Colonic mucosa (tissue), 4 donors: ENCODE data around the gene COX5A. TPM values are rescaled to one million over a fixed set of nuclear protein-coding genes. Genes with fewer than 3 reads are reported as not detected.

Source experiments
- DNase-seq: peaks from one replicate; pipeline ENCODE4 v3.0.0-alpha.2; 2020
- H3K27ac ChIP-seq: fragments of 200-600 bp; one replicate; pipeline ENCODE4 v1.8.0; 2021
- H3K27me3 ChIP-seq: fragments of 200-600 bp; one replicate; pipeline ENCODE4 v1.8.0; 2021
- H3K36me3 ChIP-seq: fragments of 200-600 bp; one replicate; pipeline ENCODE4 v1.8.0; 2021
- H3K4me1 ChIP-seq: fragments of 200-600 bp; one replicate; pipeline ENCODE4 v1.8.0; 2021; ENCODE audit warnings: mild to moderate bottlenecking
- H3K4me3 ChIP-seq: fragments of 200-600 bp; one replicate; pipeline ENCODE4 v1.8.0; 2021
- H3K9ac ChIP-seq, 2 donors: one replicate each; pipeline ENCODE4 v1.7.0; 2013; ENCODE audit warnings: control low read depth in 2 of 2, low read depth in 2 of 2, low read length in 2 of 2
- H3K9me3 ChIP-seq: fragments of 200-600 bp; one replicate; pipeline ENCODE4 v1.8.0; 2021
- CTCF ChIP-seq: fragments of 200-600 bp; IDR thresholded peaks from one replicate; pipeline ENCODE4 v1.8.0; 2022; ENCODE audit warnings: antibody characterized with exemption, mild to moderate bottlenecking
- intact Hi-C: fragments of 100-400 bp; cut with DNase I; formaldehyde crosslinking; loops from one replicate; pipeline ENCODE4 v1.14.1; 2022
- total RNA-seq, 2 donors: library from RNA; stranded (reverse); fragmentation: NEBNext Ultra II Directional in 1 of 2; extraction: Animal tissue kit (Norgen Biotek cat#: 25700) in 1 of 2; gene quantifications; one replicate each; pipeline ENCODE4 v1.2.1, GENCODE V29; 2021
- donor health status: healthy.
- donor health status: DM: no; HTN: no; CAD: no.
- donor health status: DM: no; HTN: no; CAD: no.

COX5A gene
- total RNA-seq = 100 to 1,000 TPM; 563 to 623 TPM

- H3K27ac ChIP-seq = peak within 1 kb of the TSS; percentile 94
- intact Hi-C loops = loop anchor here (5.0 kb wide), 1 partner anchor 35 kb away; no protein-coding TSS in a partner anchor
- peak; percentile 93 for DNase-seq
- peaks cover 12% of the 10 kb centered on the region for H3K4me1 ChIP-seq
- no peaks in the 10 kb centered on the region for H3K36me3 ChIP-seq
- no peak for TF ChIP-seq CTCF
- no peaks in the 10 kb centered on the region for H3K9me3 ChIP-seq
- H3K4me3 ChIP-seq = peak within 1 kb of the TSS; percentile 72
- H3K9ac ChIP-seq = peak within 1 kb of the TSS; percentile 96 to 97
- no peaks in the 10 kb centered on the region for H3K27me3 ChIP-seq
These were observed at the start of gene COX5A for GRCh38 chr15:74937590-74938371. TSS of gene COX5A (minus strand) at chr15:74938073. CDS start at chr15:74938014, 59 bp downstream.

- Histone ChIP-seq H3K27me3 (no peaks in the 10 kb centered on the region), H3K36me3 (no peaks in the 10 kb centered on the region), H3K4me3 (no peak overlapping the region), H3K27ac (no peak overlapping the region), H3K4me1 (no peaks in the 10 kb centered on the region), H3K9ac (no peak overlapping the region), H3K9me3 (no peaks in the 10 kb centered on the region)
- TF ChIP-seq CTCF = no peak
- intact Hi-C loops = no loop called here
- no peak for DNase-seq
These were observed 45.9 kb upstream of the COX5A start for GRCh38 chr15:74983725-74984231.

GRCh38 chr15:74982183-74982582 lies 44.3 kb upstream of the COX5A start:
- DNase-seq = no peak
- no peak for TF ChIP-seq CTCF
- Histone ChIP-seq H3K27me3 (no peaks in the 10 kb centered on the region), H3K36me3 (no peaks in the 10 kb centered on the region), H3K9ac (no peak overlapping the region), H3K4me3 (no peak overlapping the region), H3K9me3 (no peaks in the 10 kb centered on the region), H3K4me1 (no peaks in the 10 kb centered on the region), H3K27ac (no peak overlapping the region)
- intact Hi-C loops = no loop called here

GRCh38 chr15:74978503-74978902 lies 40.6 kb upstream of the COX5A start:
- no peak for TF ChIP-seq CTCF
- Histone ChIP-seq H3K4me1 (no peaks in the 10 kb centered on the region), H3K27me3 (no peaks in the 10 kb centered on the region), H3K36me3 (no peaks in the 10 kb centered on the region), H3K4me3 (no peak overlapping the region), H3K9me3 (no peaks in the 10 kb centered on the region), H3K27ac (no peak overlapping the region), H3K9ac (no peak overlapping the region)
- DNase-seq = no peak
- intact Hi-C loops = no loop called here

- DNase-seq = no peak
- no peak overlapping the region for H3K4me3 ChIP-seq
- H3K4me1 ChIP-seq = no peaks in the 10 kb centered on the region
- no peaks in the 10 kb centered on the region for H3K36me3 ChIP-seq
- H3K9me3 ChIP-seq = no peaks in the 10 kb centered on the region
- no peak overlapping the region for H3K27ac ChIP-seq
- H3K27me3 ChIP-seq = no peaks in the 10 kb centered on the region
- intact Hi-C loops = no loop called here
- TF ChIP-seq CTCF = no peak
- H3K9ac ChIP-seq = no peak overlapping the region
These were observed 40.2 kb upstream of the COX5A start for GRCh38 chr15:74978077-74978476.
